ENCODE results near the gene GJC1. TPM values are rescaled to one million over a fixed set of nuclear protein-coding genes. Genes with fewer than 3 reads are reported as not detected.
"Not testable (repeated sequence)": the region's sequence is repeated elsewhere in the genome, so short reads cannot be mapped to it uniquely, and the experiment has no call there.

The GJC1 gene
- total RNA-seq, 1 donor from 2014 or later = 76.9 TPM

GRCh38 chr17:44826123-44826790 is 3.8 kb downstream of the GJC1 start:
- Mint-ChIP-seq H3K36me3 (peaks cover 2% of the 10 kb centered on the region), H3K4me1 (peaks cover 23% of the 10 kb centered on the region), H3K4me3 (no peak overlapping the region), H3K27me3 (ENCODE audit: insufficient read depth, low read depth) (peaks cover 7% of the 10 kb centered on the region), H3K27ac (no peak overlapping the region), H3K9me3 (no peaks in the 10 kb centered on the region)
- Histone ChIP-seq H3F3A (ENCODE audit: low read depth) (peaks cover 23% of the 10 kb centered on the region), H3K4me3 (no peak overlapping the region), H3K79me2 (ENCODE audit: low read depth) (peaks cover 93% of the 10 kb centered on the region), H3K9me3 (ENCODE audit: low read depth) (no peaks in the 10 kb centered on the region), H3K4me2 (no peak overlapping the region), H3K27ac (no peak overlapping the region), H3K9ac (no peak overlapping the region), H3K36me3 (no peaks in the 10 kb centered on the region), H3K4me1 (peaks cover 16% of the 10 kb centered on the region), H3K27me3 (no peaks in the 10 kb centered on the region), H4K20me1 (ENCODE audit: low read depth) (peaks cover 74% of the 10 kb centered on the region), H2AFZ (replicated peaks) (no peak overlapping the region)
- TF ChIP-seq CTCF (IDR thresholded peaks at IDR 0.05) (no peak), EZH2phosphoT487 (IDR thresholded peaks at IDR 0.05) (no peak), EZH2 (IDR thresholded peaks at IDR 0.05) (no peak)
- no peak for DNase-seq (ENCODE audit: low spot score)

GRCh38 chr17:44825236-44825635 is 4.9 kb downstream of the GJC1 start:
- not testable (repeated sequence) for H3K4me1 ChIP-seq; H3K27ac ChIP-seq; H3K4me3 Mint-ChIP-seq; H3K27ac Mint-ChIP-seq; H3K4me3 ChIP-seq; H3K4me2 ChIP-seq; H3K9me3 ChIP-seq (ENCODE audit: low read depth); H3K27me3 ChIP-seq; H3K27me3 Mint-ChIP-seq (ENCODE audit: insufficient read depth, low read depth); DNase-seq (ENCODE audit: low spot score); H2AFZ ChIP-seq (replicated peaks); H3K36me3 ChIP-seq; H3K9ac ChIP-seq; H3K9me3 Mint-ChIP-seq; H3K36me3 Mint-ChIP-seq
- peaks cover 84% of the 10 kb centered on the region for H4K20me1 ChIP-seq (ENCODE audit: low read depth)
- peaks cover 97% of the 10 kb centered on the region for H3K79me2 ChIP-seq (ENCODE audit: low read depth)
- H3K4me1 Mint-ChIP-seq = peaks cover 24% of the 10 kb centered on the region
- peaks cover 20% of the 10 kb centered on the region for H3F3A ChIP-seq (ENCODE audit: low read depth)

- H3K27ac Mint-ChIP-seq = no peak overlapping the region
- no peaks in the 10 kb centered on the region for H3K27me3 ChIP-seq
- H3K4me3 Mint-ChIP-seq = no peak overlapping the region
- H3K79me2 ChIP-seq (ENCODE audit: low read depth) = peaks cover 100% of the 10 kb centered on the region
- H3K4me1 Mint-ChIP-seq = peaks cover 13% of the 10 kb centered on the region
- peaks cover 2% of the 10 kb centered on the region for H3K27me3 Mint-ChIP-seq (ENCODE audit: insufficient read depth, low read depth)
- H3K4me3 ChIP-seq = no peak overlapping the region
- H3K36me3 Mint-ChIP-seq = peaks cover 18% of the 10 kb centered on the region
- H3K4me1 ChIP-seq = no peaks in the 10 kb centered on the region
- no peak overlapping the region for H3K4me2 ChIP-seq
- no peak overlapping the region for H3K9ac ChIP-seq
- H3K9me3 ChIP-seq (ENCODE audit: low read depth) = no peaks in the 10 kb centered on the region
- H2AFZ ChIP-seq (replicated peaks) = no peak overlapping the region
- H3F3A ChIP-seq (ENCODE audit: low read depth) = peaks cover 12% of the 10 kb centered on the region
- H3K36me3 ChIP-seq = peaks cover 3% of the 10 kb centered on the region
- peaks cover 91% of the 10 kb centered on the region for H4K20me1 ChIP-seq (ENCODE audit: low read depth)
- no peak for DNase-seq (ENCODE audit: low spot score)
- no peak for TF ChIP-seq CTCF (IDR thresholded peaks at IDR 0.05)
- TF ChIP-seq EZH2phosphoT487 (IDR thresholded peaks at IDR 0.05) = no peak
- TF ChIP-seq EZH2 (IDR thresholded peaks at IDR 0.05) = no peak
- no peak overlapping the region for H3K27ac ChIP-seq
- H3K9me3 Mint-ChIP-seq = no peaks in the 10 kb centered on the region
These were observed 9.4 kb downstream of the GJC1 start for GRCh38 chr17:44820631-44821212.

- Histone ChIP-seq H4K20me1 (ENCODE audit: low read depth) (peaks cover 79% of the 10 kb centered on the region), H3F3A (ENCODE audit: low read depth) (peaks cover 15% of the 10 kb centered on the region), H3K79me2 (ENCODE audit: low read depth) (peaks cover 100% of the 10 kb centered on the region)
- not testable (repeated sequence) for H3K27me3 Mint-ChIP-seq (ENCODE audit: insufficient read depth, low read depth); H3K4me3 ChIP-seq; H3K9me3 ChIP-seq (ENCODE audit: low read depth); H3K27ac ChIP-seq; H3K9ac ChIP-seq; H3K4me3 Mint-ChIP-seq; H3K36me3 ChIP-seq; H3K27me3 ChIP-seq; H3K27ac Mint-ChIP-seq; H3K9me3 Mint-ChIP-seq; DNase-seq (ENCODE audit: low spot score); H2AFZ ChIP-seq (replicated peaks); H3K4me1 ChIP-seq; H3K4me2 ChIP-seq
- Mint-ChIP-seq H3K4me1 (peaks cover 12% of the 10 kb centered on the region), H3K36me3 (peaks cover 21% of the 10 kb centered on the region)
These were observed 11.6 kb downstream of the GJC1 start for GRCh38 chr17:44818508-44818907.

All from neural progenitor cell (in vitro differentiated cells).